HepG2 (cell line): ENCODE results near the gene KRTAP12-2. TPM values are rescaled to one million over a fixed set of nuclear protein-coding genes. Genes with fewer than 3 reads are reported as not detected.

Experiments used
- ATAC-seq: fragments of 200-7000 bp; cut with Tn5 transposase; 3 replicates; pipeline ENCODE4 v1.9.1; 2020; ENCODE audit warnings: mild to moderate bottlenecking, moderate library complexity
- BruUV-seq: library from RNA; stranded (reverse); fragments of 400-500 nt; replicated peaks from 2 replicates; lab custom pipeline; 2021; lab: Mats Ljungman, UMichigan
- CTCF ChIA-PET: fragments of 300-600 bp; formaldehyde crosslinking; extraction: SDS; loops from one replicate; lab custom pipeline; 2021; ENCODE audit warnings: low total read pairs, inconsistent platforms, low intra/inter-chr PET ratio; lab: Yijun Ruan, JAX
- POLR2A ChIA-PET: fragments of 350-600 bp; sonication (Branson Sonifier 250); formaldehyde crosslinking; loops from one replicate; lab custom pipeline; 2020; ENCODE audit warnings: antibody characterized with exemption, inconsistent platforms; lab: Yijun Ruan, JAX
- DNase-seq: peaks from one replicate; pipeline ENCODE4 v3.0.0-alpha.2; 2015; ENCODE audit warnings: low spot score
- FAIRE-seq: peaks from 3 replicates; lab custom pipeline; 2011; peaks lifted over from hg19 to GRCh38; lab: Jason Lieb, UNC
- H2AFZ ChIP-seq: one replicate; pipeline ENCODE4 v1.6.1; 2011; ENCODE audit warnings: low read length, inconsistent platforms
- H3K27ac ChIP-seq: fragments of 300-600 bp; 3 replicates; pipeline ENCODE4 v1.8.0; 2011; ENCODE audit warnings: mixed run types, mild to moderate bottlenecking, mixed read lengths, low read length, inconsistent platforms; ENCODE audit not compliant: insufficient read depth; ENCODE audit errors: extremely low read length
- H3K27me3 ChIP-seq, 2 experiments: fragments of 200-600 bp in 1 of 2; 2 replicates in 1 of 2; 3 replicates in 1 of 2; pipeline versions ENCODE4 v1.6.0 to v1.8.0; 2011; ENCODE audit warnings: low read length in 2 of 2, mild to moderate bottlenecking in 2 of 2, moderate library complexity in 2 of 2, inconsistent platforms in 1 of 2; ENCODE audit not compliant: insufficient read depth in 2 of 2, control insufficient read depth in 1 of 2
- H3K36me3 ChIP-seq, 2 experiments: fragments of 200-600 bp in 1 of 2; replicated peaks in 1 of 2; 2 replicates in 1 of 2; 3 replicates in 1 of 2; pipeline versions ENCODE4 v1.5.1 to v1.8.0; 2011; ENCODE audit warnings: low read length in 2 of 2, inconsistent platforms in 1 of 2; ENCODE audit not compliant: insufficient read depth in 2 of 2, control insufficient read depth in 1 of 2
- H3K4me1 ChIP-seq: 2 replicates; pipeline ENCODE4 v1.5.1; 2012; ENCODE audit warnings: low read length, inconsistent platforms; ENCODE audit not compliant: insufficient read depth
- H3K4me2 ChIP-seq: 2 replicates; pipeline ENCODE4 v1.6.0; 2011; ENCODE audit warnings: low read depth, low read length, inconsistent platforms
- H3K4me3 ChIP-seq, 3 experiments: fragments of 200-600 bp in 1 of 3; sonication (generic), shearing (Covaris generic) in 1 of 3; replicated peaks in 1 of 3; 2 replicates each; pipeline ENCODE4 v1.5.1; 2011 to 2016; ENCODE audit warnings: low read length in 3 of 3, inconsistent platforms in 2 of 3, low read depth in 2 of 3, mild to moderate bottlenecking in 2 of 3, control low read depth in 1 of 3, mixed read lengths in 1 of 3; ENCODE audit not compliant: insufficient read depth in 1 of 3
- H3K79me2 ChIP-seq: one replicate; pipeline ENCODE4 v1.6.1; 2011; ENCODE audit warnings: low read length, inconsistent platforms; ENCODE audit not compliant: insufficient read depth
- H3K9ac ChIP-seq: 2 replicates; pipeline ENCODE4 v1.6.0; 2011; ENCODE audit warnings: mild to moderate bottlenecking, low read depth, low read length, inconsistent platforms; ENCODE audit not compliant: insufficient read depth
- H3K9me3 ChIP-seq: 2 replicates; pipeline ENCODE4 v1.5.1; 2012; ENCODE audit warnings: mild to moderate bottlenecking, low read length
- H4K20me1 ChIP-seq: 2 replicates; pipeline ENCODE4 v1.6.0; 2011; ENCODE audit warnings: inconsistent platforms, mild to moderate bottlenecking, low read length, moderate library complexity; ENCODE audit not compliant: insufficient read depth
- ATF1 ChIP-seq: IDR thresholded peaks from 2 replicates; pipeline ENCODE4 v1.6.1; 2016; ENCODE audit warnings: mild to moderate bottlenecking, control low read depth
- BRCA1 ChIP-seq: sonication (generic); formaldehyde crosslinking; IDR thresholded peaks from 2 replicates; pipeline ENCODE4 v1.4.0; 2020; ENCODE audit warnings: missing genetic modification reagents
- CTCF ChIP-seq: sonication (generic); formaldehyde crosslinking; IDR thresholded peaks from 2 replicates; pipeline ENCODE4 v1.5.0; 2020; ENCODE audit warnings: mild to moderate bottlenecking, missing genetic modification reagents, moderate library complexity
- FOXO1 ChIP-seq: sonication (generic); formaldehyde crosslinking; IDR thresholded peaks from 2 replicates; pipeline ENCODE4 v1.4.0; 2020; ENCODE audit warnings: missing genetic modification reagents
- GABPA ChIP-seq, 2 experiments: IDR thresholded peaks; 2 replicates each; pipeline ENCODE4 v1.6.1; 2011 to 2016; ENCODE audit warnings: low read depth in 2 of 2, low read length in 1 of 2, missing biosample characterization in 1 of 2, missing genetic modification characterization in 1 of 2
- RAD21 ChIP-seq: fragments of 450-650 bp; formaldehyde crosslinking; IDR thresholded peaks from 2 replicates; pipeline ENCODE4 v1.5.0; 2020; ENCODE audit warnings: mild to moderate bottlenecking
- RARA ChIP-seq: IDR thresholded peaks from 2 replicates; pipeline ENCODE4 v1.6.1; 2016; ENCODE audit warnings: missing genetic modification reagents, missing compliant biosample characterization
- SMARCC2 ChIP-seq: fragments of 450-650 bp; IDR thresholded peaks from 2 replicates; pipeline ENCODE4 v1.6.1; 2017; ENCODE audit warnings: antibody characterized with exemption, mild to moderate bottlenecking
- SMC3 ChIP-seq: IDR thresholded peaks from 2 replicates; pipeline ENCODE4 v1.6.1; 2011; ENCODE audit warnings: low read length, improper control_type of control experiment
- SRF ChIP-seq: IDR thresholded peaks from 2 replicates; pipeline ENCODE4 v1.6.1; 2011; ENCODE audit warnings: mild to moderate bottlenecking, low read depth, low read length, moderate library complexity
- STAG1 ChIP-seq: sonication (generic); formaldehyde crosslinking; IDR thresholded peaks from 2 replicates; pipeline ENCODE4 v1.4.0; 2020; ENCODE audit warnings: missing genetic modification reagents
- TMF1 ChIP-seq: sonication (generic); formaldehyde crosslinking; IDR thresholded peaks from 2 replicates; pipeline ENCODE4 v1.8.1; 2022; ENCODE audit warnings: low read depth, missing genetic modification reagents
- XRCC5 ChIP-seq: fragments of 200-400 bp; formaldehyde crosslinking; optimal IDR thresholded peaks from 2 replicates; pipeline ENCODE3; 2017; ENCODE audit warnings: mild to moderate bottlenecking, low read length
- ZNF317 ChIP-seq: sonication (generic); formaldehyde crosslinking; IDR thresholded peaks from 2 replicates; pipeline ENCODE4 v1.5.0; 2020; ENCODE audit warnings: mild to moderate bottlenecking, missing genetic modification reagents
- WGBS: methylation state at CpG from one replicate; pipeline ENCODE4 v1.1.6; 2017; ENCODE audit warnings: low lambda C conversion rate; 5-methylcytosine and 5-hydroxymethylcytosine counted together
- in situ Hi-C: cut with HindIII; loops from 2 replicates; pipeline ENCODE4 v1.10.0; 2017; ENCODE audit warnings: low pct_unique_long_range_greater_than_20kb; ENCODE audit not compliant: extremely low pct_ligation_motif_present
- intact Hi-C: fragments of 100-400 bp; cut with micrococcal nuclease; formaldehyde crosslinking; loops from one replicate; pipeline ENCODE4 v1.10.0; 2022; ENCODE audit not compliant: unreplicated experiment
- polyA plus RNA-seq, 8 experiments: library from polyadenylated mRNA; depleted of rRNA in 3 of 8; stranded (reverse) in 7 of 8; unstranded in 1 of 8; fragments of >200 nt; fragmentation: Illumina TruSeq in 4 of 8; extraction: Trizol in 4 of 8; gene quantifications; 2 replicates each; pipeline versions ENCODE4 v1.2.1 to v1.2.3, GENCODE V29; 2011 to 2016; ENCODE audit warnings: low read depth in 4 of 8, missing spikeins in 1 of 8, mixed read lengths in 1 of 8; ENCODE audit not compliant: insufficient read depth in 1 of 8
- total RNA-seq, 5 experiments: library from RNA; depleted of rRNA; stranded (reverse); fragments of >200 nt; fragmentation: Illumina TruSeq; extraction: Trizol; gene quantifications; 2 replicates each; pipeline ENCODE4 v1.2.3, GENCODE V29; 2016; ENCODE audit warnings: low read depth in 1 of 5

Gene KRTAP12-2
- total and polyA plus RNA-seq, 2 of the 13 experiments (the other 11 are each of a cell fraction or from before 2014, with no cell fraction given) = not detected

- no peak overlapping the region for H2AFZ ChIP-seq
- 52% methylated on average over 3 of the region's 3 CpGs for WGBS
- H3K36me3 ChIP-seq = no peaks in the 10 kb centered on the region
- H3K27me3 ChIP-seq = peaks cover 1 to 28% of the 10 kb centered on the region in 2 experiments; a peak in 3 of 5 replicates
- H3K9ac ChIP-seq = no peak overlapping the region
- no peak overlapping the region for H3K4me3 ChIP-seq
- intact Hi-C loops = loop anchor here (2.0 kb wide), 1 partner anchor 174 kb away; no protein-coding TSS in a partner anchor
- no peak for ATAC-seq
- 0 out of 2 replicates have a peak, but pooled peaks have one; percentile 7 for TF ChIP-seq RARA (CRISPR knock-in tag)
- TF ChIP-seq GABPA (IDR thresholded peaks at IDR 0.05; ENCODE audit: low read depth, low read length) = no peak
- TF ChIP-seq GABPA (CRISPR knock-in tag; IDR thresholded peaks at IDR 0.05; ENCODE audit: low read depth) = peak; percentile 34; the same call in 1 of the 2 replicates
- TF ChIP-seq ATF1 (CRISPR knock-in tag) = no peak
- TF ChIP-seq, all 625 proteins: peak for 2
- Histone ChIP-seq H3K4me1 (no peaks in the 10 kb centered on the region), H3K4me2 (no peak overlapping the region), H3K79me2 (no peaks in the 10 kb centered on the region), H3K9me3 (peaks cover 12% of the 10 kb centered on the region), H3K27ac (no peak overlapping the region), H4K20me1 (no peaks in the 10 kb centered on the region)
- FAIRE-seq (no peak), DNase-seq (no peak)
- ChIA-PET POLR2A (no interaction called here), CTCF (no interaction called here)
- in situ Hi-C loops = no loop called here
- BruUV-seq = no TSS peak
These were observed 47.8 kb downstream of the KRTAP12-2 start for GRCh38 chr21:44618909-44619308.

GRCh38 chr21:44618504-44618903 is 48.2 kb downstream of the KRTAP12-2 start:
- peaks cover 1 to 28% of the 10 kb centered on the region in 2 experiments; a peak in 3 of 5 replicates for H3K27me3 ChIP-seq
- no peaks in the 10 kb centered on the region for H3K36me3 ChIP-seq
- peak; percentile 88 for ATAC-seq
- peak; percentile 16 for DNase-seq
- intact Hi-C loops = loop anchor here (2.0 kb wide), 1 partner anchor 174 kb away; no protein-coding TSS in a partner anchor
- H3K4me1 ChIP-seq = no peaks in the 10 kb centered on the region
- WGBS = 0% methylated on average over 3 of the region's 4 CpGs
- H3K9ac ChIP-seq = no peak overlapping the region
- H2AFZ ChIP-seq = no peak overlapping the region
- no peaks in the 10 kb centered on the region for H4K20me1 ChIP-seq
- ChIA-PET CTCF (no interaction called here), POLR2A (no interaction called here)
- BruUV-seq = no TSS peak
- no peak overlapping the region for H3K27ac ChIP-seq
- TF ChIP-seq XRCC5 = no peak
- TF ChIP-seq SMC3 = peak; percentile 67
- TF ChIP-seq BRCA1 (CRISPR knock-in tag) = no peak
- no peak for TF ChIP-seq SMARCC2
- peak; percentile 68 for TF ChIP-seq CTCF (CRISPR knock-in tag)
- TF ChIP-seq RAD21 (CRISPR knock-in tag) = no peak
- 0 out of 2 replicates have a peak, but pooled peaks have one; percentile 21 for TF ChIP-seq ZNF317 (CRISPR knock-in tag)
- no peak for TF ChIP-seq SRF
- TF ChIP-seq STAG1 (CRISPR knock-in tag) = peak; percentile 68
- TF ChIP-seq TMF1 (CRISPR knock-in tag) = no peak
- TF ChIP-seq FOXO1 = no peak
- H3K9me3 ChIP-seq = peaks cover 8% of the 10 kb centered on the region
- no peak overlapping the region for H3K4me2 ChIP-seq
- no peak overlapping the region for H3K4me3 ChIP-seq
- FAIRE-seq = peak; percentile 43
- no peaks in the 10 kb centered on the region for H3K79me2 ChIP-seq
- in situ Hi-C loops = no loop called here
